ENCODE measurements around the gene SRP14.
A peak's percentile ranks its signal among the peaks of the same experiment; 100 is the strongest.

The SRP14 gene

GRCh38 chr15:40052604-40053003, 13.6 kb upstream of the SRP14 start:
- no peak overlapping the region for H3K27ac ChIP-seq
- TF ChIP-seq ZFX (IDR thresholded peaks at IDR 0.05; ENCODE audit: borderline replicate concordance) (no peak), CTCF (IDR thresholded peaks at IDR 0.05) (no peak)

- TF ChIP-seq ZFX (IDR thresholded peaks at IDR 0.05; ENCODE audit: borderline replicate concordance), result no peak
- no peak for TF ChIP-seq CTCF (IDR thresholded peaks at IDR 0.05)
These were observed 12.8 kb upstream of the SRP14 start for GRCh38 chr15:40051616-40052415.

GRCh38 chr15:40050788-40051470, 11.9 kb upstream of the SRP14 start:
- no peak for TF ChIP-seq ZFX (IDR thresholded peaks at IDR 0.05; ENCODE audit: borderline replicate concordance)
- TF ChIP-seq CTCF (IDR thresholded peaks at IDR 0.05), result no peak
- 0 out of 2 replicates have a peak overlapping the region, but pooled peaks have one; percentile 10 for H3K27ac ChIP-seq

More at GRCh38 chr15:40051616-40052415, 12.8 kb upstream of the SRP14 start:
- 0 out of 2 replicates have a peak overlapping the region, but pooled peaks have one; percentile 10 for H3K27ac ChIP-seq

DNA sequence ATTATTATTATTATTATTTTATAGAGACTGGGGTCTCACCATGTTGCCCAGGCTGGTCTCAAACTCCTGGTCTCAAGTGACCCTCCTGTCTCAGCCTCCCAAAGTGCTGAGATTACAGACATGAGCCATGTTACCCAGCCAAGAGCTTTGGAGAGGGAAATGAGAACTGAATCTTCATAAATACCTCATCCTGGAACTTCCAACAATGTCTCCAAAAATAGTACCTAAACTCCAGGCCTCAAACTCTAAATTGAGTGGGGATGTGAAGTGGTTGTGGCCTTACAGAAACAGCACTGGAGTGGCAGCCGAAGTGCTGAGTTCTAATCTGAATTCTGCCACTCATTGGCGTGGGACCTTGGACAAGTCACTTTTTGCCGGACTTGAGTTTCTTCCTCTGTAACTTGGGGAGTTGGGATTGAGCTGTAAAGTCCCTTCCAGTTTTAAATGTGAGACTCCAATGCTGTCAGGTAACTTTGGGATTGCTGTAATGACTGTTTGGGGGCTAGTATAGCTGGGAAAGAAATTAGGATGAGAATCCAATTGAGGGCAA, 10.0 kb upstream of the SRP14 start:
- TF ChIP-seq CTCF (IDR thresholded peaks at IDR 0.05) (no peak), ZFX (IDR thresholded peaks at IDR 0.05; ENCODE audit: borderline replicate concordance) (no peak)
- peak overlapping the region; percentile 53 for H3K27ac ChIP-seq

DNA sequence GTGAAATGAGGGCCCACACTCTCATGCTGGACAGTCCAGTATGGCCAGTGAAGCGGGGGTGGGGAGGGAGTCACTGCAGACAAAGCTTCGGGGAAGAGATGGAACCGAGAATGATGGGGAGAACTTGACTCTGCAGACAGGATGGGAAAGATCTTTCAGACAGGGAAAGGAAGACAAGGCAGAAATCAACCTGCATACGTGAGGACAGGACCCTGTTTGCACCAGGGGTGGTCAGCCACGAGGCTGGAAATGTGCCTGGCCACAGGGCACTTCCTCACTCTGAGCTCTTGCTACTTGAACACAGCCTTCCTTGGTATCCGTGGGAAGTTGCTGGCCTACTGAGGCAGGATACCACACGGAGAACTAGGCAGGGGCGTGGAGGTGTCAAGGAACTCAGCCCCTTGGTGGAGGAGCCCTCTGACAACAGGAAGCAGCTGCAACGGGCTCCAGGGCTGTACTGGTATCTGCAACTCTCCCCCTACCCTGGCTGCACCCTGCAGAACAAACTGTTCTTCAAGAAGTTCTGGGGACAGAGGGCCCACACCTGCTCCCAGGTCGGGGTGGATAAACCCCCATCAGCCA, 9.3 kb upstream of the SRP14 start:
- H3K27ac ChIP-seq, result no peak overlapping the region
- no peak for TF ChIP-seq CTCF (IDR thresholded peaks at IDR 0.05)
- no peak for TF ChIP-seq ZFX (IDR thresholded peaks at IDR 0.05; ENCODE audit: borderline replicate concordance)

- H3K27ac ChIP-seq, result no peak overlapping the region
- no peak for TF ChIP-seq CTCF (IDR thresholded peaks at IDR 0.05)
- no peak for TF ChIP-seq ZFX (IDR thresholded peaks at IDR 0.05; ENCODE audit: borderline replicate concordance)
These were observed 8.6 kb upstream of the SRP14 start for GRCh38 chr15:40047415-40048210.
